H9 (cell line): ENCODE measurements around the gene LHFPL6. TPM values are rescaled to one million over a fixed set of nuclear protein-coding genes. Genes with fewer than 3 reads are reported as not detected.

Experiments used
- DNase-seq: peaks from one replicate; pipeline ENCODE4 v3.0.0-alpha.2; 2017
- H2AFZ ChIP-seq: one replicate; pipeline ENCODE4 v1.6.1; 2013; ENCODE audit warnings: mild to moderate bottlenecking, low read length, control low read depth, moderate library complexity
- H2AK5ac ChIP-seq: 2 replicates; pipeline ENCODE4 v1.6.1; 2013; ENCODE audit warnings: low read length, control low read depth, mixed read lengths; ENCODE audit not compliant: insufficient read length
- H2BK120ac ChIP-seq: one replicate; pipeline ENCODE4 v1.6.1; 2013; ENCODE audit warnings: low read depth, mild to moderate bottlenecking, low read length, control low read depth, inconsistent platforms; ENCODE audit not compliant: poor library complexity, severe bottlenecking
- H2BK12ac ChIP-seq: 2 replicates; pipeline ENCODE4 v1.6.1; 2013; ENCODE audit warnings: low read length, control low read depth, mixed read lengths, low read depth; ENCODE audit not compliant: insufficient read length
- H2BK15ac ChIP-seq: 2 replicates; pipeline ENCODE4 v1.6.1; 2013; ENCODE audit warnings: low read depth, low read length, control low read depth
- H2BK20ac ChIP-seq: one replicate; pipeline ENCODE4 v1.6.1; 2013; ENCODE audit warnings: low read depth, mild to moderate bottlenecking, low read length, control low read depth, inconsistent platforms; ENCODE audit not compliant: poor library complexity, severe bottlenecking
- H2BK5ac ChIP-seq: 2 replicates; pipeline ENCODE4 v1.6.1; 2013; ENCODE audit warnings: low read length, control low read depth, mixed read lengths; ENCODE audit not compliant: insufficient read length
- H3K14ac ChIP-seq: 2 replicates; pipeline ENCODE4 v1.6.1; 2013; ENCODE audit warnings: low read length, control low read depth; ENCODE audit not compliant: insufficient read depth
- H3K18ac ChIP-seq: 2 replicates; pipeline ENCODE4 v1.6.1; 2013; ENCODE audit warnings: low read depth, mild to moderate bottlenecking, mixed read lengths, low read length, control low read depth; ENCODE audit not compliant: insufficient read length
- H3K23ac ChIP-seq: 2 replicates; pipeline ENCODE4 v1.6.1; 2013; ENCODE audit warnings: low read length, control low read depth, mixed read lengths, low read depth; ENCODE audit not compliant: insufficient read length
- H3K23me2 ChIP-seq: 2 replicates; pipeline ENCODE4 v1.6.1; 2013; ENCODE audit warnings: low read depth, mild to moderate bottlenecking, mixed read lengths, low read length, control low read depth; ENCODE audit not compliant: insufficient read length, poor library complexity, severe bottlenecking
- H3K27ac ChIP-seq: 2 replicates; pipeline ENCODE4 v1.5.1; 2013; ENCODE audit warnings: low read length, control low read depth, mixed read lengths, low read depth; ENCODE audit not compliant: insufficient read length
- H3K27me3 ChIP-seq: 2 replicates; pipeline ENCODE4 v1.6.1; 2013; ENCODE audit warnings: low read length, control low read depth, inconsistent platforms; ENCODE audit not compliant: insufficient read depth
- H3K4ac ChIP-seq: 2 replicates; pipeline ENCODE4 v1.6.1; 2013; ENCODE audit warnings: low read depth, mild to moderate bottlenecking, control low read depth, inconsistent platforms, low read length, moderate library complexity
- H3K4me1 ChIP-seq: 2 replicates; pipeline ENCODE4 v1.6.1; 2013; ENCODE audit warnings: low read length, control low read depth, inconsistent platforms; ENCODE audit not compliant: insufficient read depth
- H3K4me2 ChIP-seq: 2 replicates; pipeline ENCODE4 v1.6.1; 2013; ENCODE audit warnings: low read length, control low read depth, mixed read lengths; ENCODE audit not compliant: insufficient read length, insufficient read depth
- H3K56ac ChIP-seq: 2 replicates; pipeline ENCODE4 v1.6.1; 2013; ENCODE audit warnings: low read depth, mild to moderate bottlenecking, mixed read lengths, low read length, control low read depth; ENCODE audit not compliant: insufficient read length
- H3K79me1 ChIP-seq: 2 replicates; pipeline ENCODE4 v1.6.1; 2013; ENCODE audit warnings: low read depth, mild to moderate bottlenecking, moderate library complexity, low read length, control low read depth, inconsistent platforms; ENCODE audit not compliant: insufficient read depth, poor library complexity, severe bottlenecking
- H3K79me2 ChIP-seq: 2 replicates; pipeline ENCODE4 v1.6.1; 2013; ENCODE audit warnings: low read length, control low read depth, inconsistent platforms; ENCODE audit not compliant: insufficient read depth
- H3K9ac ChIP-seq: 2 replicates; pipeline ENCODE4 v1.6.1; 2013; ENCODE audit warnings: low read length, control low read depth, mixed read lengths; ENCODE audit not compliant: insufficient read length; ENCODE audit errors: extremely low read depth
- H3K9me3 ChIP-seq: one replicate; pipeline ENCODE4 v1.6.1; 2013; ENCODE audit warnings: low read depth, low read length, inconsistent platforms; ENCODE audit not compliant: control insufficient read depth
- H3T11ph ChIP-seq: one replicate; pipeline ENCODE4 v1.6.1; 2013; ENCODE audit warnings: mild to moderate bottlenecking, low read length, control low read depth, inconsistent platforms
- H4K20me1 ChIP-seq: one replicate; pipeline ENCODE4 v1.6.1; 2013; ENCODE audit not compliant: control insufficient read depth, insufficient read length, insufficient read depth
- H4K5ac ChIP-seq: 2 replicates; pipeline ENCODE4 v1.6.1; 2013; ENCODE audit warnings: low read depth, mild to moderate bottlenecking, mixed read lengths, low read length, control low read depth; ENCODE audit not compliant: insufficient read length
- H4K8ac ChIP-seq: replicated peaks from 2 replicates; pipeline ENCODE4 v1.6.1; 2013; ENCODE audit warnings: low read length, control low read depth, mixed read lengths, low read depth; ENCODE audit not compliant: insufficient read length
- H4K91ac ChIP-seq: 2 replicates; pipeline ENCODE4 v1.6.1; 2013; ENCODE audit warnings: low read depth, mild to moderate bottlenecking, moderate library complexity, mixed read lengths, low read length, control low read depth; ENCODE audit not compliant: insufficient read length
- H3K27ac Mint-ChIP-seq, 3 experiments: 2 replicates in 2 of 3; 3 replicates in 1 of 3; pipeline ENCODE4 v1.8.0; 2020 to 2021; ENCODE audit warnings: mixed read lengths in 3 of 3, mild to moderate bottlenecking in 1 of 3, moderate library complexity in 1 of 3
- H3K27me3 Mint-ChIP-seq: 2 replicates; pipeline ENCODE4 v1.8.0; 2021; ENCODE audit warnings: low read depth, mild to moderate bottlenecking, moderate library complexity, mixed read lengths
- H3K36me3 Mint-ChIP-seq, 3 experiments: 2 replicates in 2 of 3; 3 replicates in 1 of 3; pipeline ENCODE4 v1.8.0; 2020 to 2021; ENCODE audit warnings: low read depth in 3 of 3, mixed read lengths in 3 of 3; ENCODE audit not compliant: insufficient read depth in 1 of 3
- H3K4me1 Mint-ChIP-seq, 2 experiments: 2 replicates each; pipeline ENCODE4 v1.8.0; 2020; ENCODE audit warnings: mixed read lengths in 2 of 2
- H3K4me3 Mint-ChIP-seq, 2 experiments: 2 replicates in 1 of 2; 3 replicates in 1 of 2; pipeline ENCODE4 v1.8.0; 2020 to 2021; ENCODE audit warnings: mild to moderate bottlenecking in 2 of 2, mixed read lengths in 2 of 2, moderate library complexity in 1 of 2
- H3K9me3 Mint-ChIP-seq, 2 experiments: 2 replicates in 1 of 2; 3 replicates in 1 of 2; pipeline ENCODE4 v1.8.0; 2020; ENCODE audit warnings: mild to moderate bottlenecking in 2 of 2, mixed read lengths in 2 of 2, moderate library complexity in 1 of 2
- total RNA-seq: library from RNA; stranded (reverse); gene quantifications from 2 replicates; pipeline ENCODE4 v1.2.1, GENCODE V29; 2021
- TF ChIP-seq, protein P1 (sequence below): fragments of 200-600 bp; sonication (generic); conservative IDR thresholded peaks from 3 replicates; pipeline ENCODE4 v1.8.0; 2021; ENCODE audit warnings: antibody characterized with exemption, mild to moderate bottlenecking

LHFPL6 gene
- total RNA-seq, 1 experiment from 2014 or later, result 3.5 TPM

DNA sequence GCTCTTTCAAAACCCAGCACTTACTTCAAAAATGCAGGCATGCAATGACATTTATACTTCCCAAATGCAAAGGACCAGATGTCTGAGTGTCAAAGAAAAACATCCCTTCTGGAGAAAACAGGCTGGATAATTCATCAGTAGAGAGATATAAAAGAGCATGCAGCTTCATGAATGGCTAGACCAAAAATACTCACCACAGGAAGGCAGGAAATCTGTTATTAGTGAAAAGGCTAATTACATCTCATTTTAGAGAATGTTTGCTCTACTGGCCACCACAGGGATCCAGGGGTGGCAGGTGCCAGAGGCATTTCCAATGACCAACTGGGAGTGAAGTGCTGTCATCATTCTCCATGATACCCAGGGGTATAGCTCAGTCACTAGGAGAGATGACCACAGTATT is 106.5 kb downstream of the LHFPL6 start:
- Histone ChIP-seq H3K4me1 (peaks cover 17% of the 10 kb centered on the region), H3K14ac (no peak overlapping the region), H4K8ac (no peak overlapping the region)

More for the DNA sequence above, 106.5 kb downstream of the LHFPL6 start:
- Histone ChIP-seq H3K9me3 (no peaks in the 10 kb centered on the region), H3K9ac (no peak overlapping the region), H3K27ac (no peak overlapping the region), H4K5ac (no peak overlapping the region), H3K23me2 (no peaks in the 10 kb centered on the region), H3K27me3 (no peaks in the 10 kb centered on the region), H3K56ac (no peak overlapping the region), H2BK20ac (no peak overlapping the region), H2BK12ac (no peak overlapping the region), H2BK15ac (no peak overlapping the region), H3K79me1 (no peaks in the 10 kb centered on the region), H2BK5ac (no peak overlapping the region), H3T11ph (no peak overlapping the region), H3K4me2 (no peak overlapping the region), H2AFZ (no peak overlapping the region), H3K4ac (no peak overlapping the region), H3K18ac (no peak overlapping the region), H2AK5ac (no peak overlapping the region), H4K20me1 (no peaks in the 10 kb centered on the region), H3K79me2 (no peaks in the 10 kb centered on the region), H4K91ac (no peak overlapping the region), H2BK120ac (no peak overlapping the region), H3K23ac (no peak overlapping the region)
- Mint-ChIP-seq H3K4me3 (no peak overlapping the region; a peak in 1 of 5 replicates), H3K27ac (no peak overlapping the region), H3K27me3 (0 out of 2 replicates have a peak, but pooled peaks cover 1% of the 10 kb centered on the region), H3K9me3 (peaks cover 1 to 10% of the 10 kb centered on the region in 2 experiments; a peak in 3 of 5 replicates), H3K4me1 (peaks cover 71 to 77% of the 10 kb centered on the region in 2 experiments), H3K36me3 (peaks cover 0 to 5% (median 0%) of the 10 kb centered on the region in 3 experiments; a peak in 2 of 7 replicates)
- TF ChIP-seq, protein P1, sequence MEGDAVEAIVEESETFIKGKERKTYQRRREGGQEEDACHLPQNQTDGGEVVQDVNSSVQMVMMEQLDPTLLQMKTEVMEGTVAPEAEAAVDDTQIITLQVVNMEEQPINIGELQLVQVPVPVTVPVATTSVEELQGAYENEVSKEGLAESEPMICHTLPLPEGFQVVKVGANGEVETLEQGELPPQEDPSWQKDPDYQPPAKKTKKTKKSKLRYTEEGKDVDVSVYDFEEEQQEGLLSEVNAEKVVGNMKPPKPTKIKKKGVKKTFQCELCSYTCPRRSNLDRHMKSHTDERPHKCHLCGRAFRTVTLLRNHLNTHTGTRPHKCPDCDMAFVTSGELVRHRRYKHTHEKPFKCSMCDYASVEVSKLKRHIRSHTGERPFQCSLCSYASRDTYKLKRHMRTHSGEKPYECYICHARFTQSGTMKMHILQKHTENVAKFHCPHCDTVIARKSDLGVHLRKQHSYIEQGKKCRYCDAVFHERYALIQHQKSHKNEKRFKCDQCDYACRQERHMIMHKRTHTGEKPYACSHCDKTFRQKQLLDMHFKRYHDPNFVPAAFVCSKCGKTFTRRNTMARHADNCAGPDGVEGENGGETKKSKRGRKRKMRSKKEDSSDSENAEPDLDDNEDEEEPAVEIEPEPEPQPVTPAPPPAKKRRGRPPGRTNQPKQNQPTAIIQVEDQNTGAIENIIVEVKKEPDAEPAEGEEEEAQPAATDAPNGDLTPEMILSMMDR, result no peak
- DNase-seq, result no peak
